NCI-H510A treated with DMSO at 0.1 percent for 48 hours (cell line): ENCODE measurements around the gene DARS1.

Source experiments
- DNase-seq: peaks from one replicate; lab custom pipeline; 2025; lab: John Stamatoyannopoulos, UW

The DARS1 gene

GRCh38 chr2:136015699-136016098, 30.3 kb upstream of the DARS1 start:
- no peak for DNase-seq

- no peak for DNase-seq
Measured at GRCh38 chr2:136014411-136014810, 29.0 kb upstream of the DARS1 start.

- DNase-seq: no peak
Measured at GRCh38 chr2:136013955-136014354, 28.5 kb upstream of the DARS1 start.

DNA sequence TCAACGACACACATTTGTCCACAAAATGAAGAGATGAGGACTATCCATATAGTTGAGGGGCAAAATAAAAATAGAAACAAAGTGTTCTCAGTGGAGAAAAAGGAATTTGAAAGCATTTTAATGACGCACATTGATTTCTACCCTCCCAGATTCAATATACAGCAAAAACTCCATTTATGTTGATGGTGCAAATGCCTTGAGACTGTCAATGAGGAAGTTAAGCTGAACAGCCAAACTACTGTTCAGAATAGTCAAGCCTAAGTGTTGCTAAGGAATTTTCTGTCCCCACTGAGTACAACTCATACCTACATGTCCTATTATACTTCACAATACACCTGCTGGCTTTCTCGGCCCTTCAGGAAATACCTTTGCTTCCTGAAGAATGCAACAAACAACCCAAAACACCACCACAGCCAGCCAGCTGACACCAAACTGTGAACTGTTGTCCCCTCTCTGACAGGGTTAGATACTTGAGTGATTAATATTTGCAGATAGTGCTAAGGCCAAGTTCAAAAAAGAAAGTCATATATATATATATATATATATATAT, 27.8 kb upstream of the DARS1 start:
- no peak for DNase-seq

- no peak for DNase-seq
Measured at GRCh38 chr2:136012315-136012714, 26.9 kb upstream of the DARS1 start.

DNA sequence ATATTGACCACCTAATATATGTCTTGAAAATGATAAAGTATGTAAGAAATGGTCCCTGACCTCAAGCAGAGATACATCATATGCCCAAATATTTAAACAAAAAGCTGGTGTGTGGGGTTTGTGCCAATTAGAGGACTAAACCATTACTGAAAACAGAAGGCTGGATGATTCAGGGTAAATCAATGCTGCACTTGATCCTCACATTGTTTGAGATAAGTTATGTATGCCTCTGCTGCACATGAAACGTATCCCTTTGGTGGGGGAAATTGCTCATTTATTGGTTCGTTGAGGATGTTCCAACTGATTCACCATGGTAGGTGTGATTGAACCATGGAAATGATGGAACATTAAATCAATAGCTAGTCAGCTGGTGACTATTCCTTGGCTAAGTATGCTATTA, 24.7 kb upstream of the DARS1 start:
- DNase-seq: no peak

- DNase-seq: no peak
Measured at GRCh38 chr2:136008205-136008865, 22.9 kb upstream of the DARS1 start.

DNA sequence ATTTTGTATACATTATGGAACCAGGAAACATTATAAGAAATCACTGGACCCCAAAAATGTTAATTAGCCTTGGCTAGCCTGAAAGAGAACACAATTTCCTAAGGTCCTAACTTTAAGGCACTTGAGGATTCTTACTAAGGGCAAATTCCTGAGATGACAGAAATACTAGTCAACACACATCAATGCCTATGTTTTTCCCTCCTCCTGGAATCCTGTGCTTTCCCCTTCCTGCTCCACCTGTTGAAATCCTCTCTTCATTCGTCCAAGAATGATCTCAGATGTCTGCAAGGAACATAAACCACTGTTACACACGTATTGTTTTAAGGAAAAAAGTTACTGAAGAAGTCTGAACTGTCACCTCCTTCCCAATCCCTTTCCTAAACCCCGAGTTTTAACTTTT, 21.2 kb upstream of the DARS1 start:
- no peak for DNase-seq

- no peak for DNase-seq
Measured at GRCh38 chr2:136005462-136006196, 20.2 kb upstream of the DARS1 start.

DNA sequence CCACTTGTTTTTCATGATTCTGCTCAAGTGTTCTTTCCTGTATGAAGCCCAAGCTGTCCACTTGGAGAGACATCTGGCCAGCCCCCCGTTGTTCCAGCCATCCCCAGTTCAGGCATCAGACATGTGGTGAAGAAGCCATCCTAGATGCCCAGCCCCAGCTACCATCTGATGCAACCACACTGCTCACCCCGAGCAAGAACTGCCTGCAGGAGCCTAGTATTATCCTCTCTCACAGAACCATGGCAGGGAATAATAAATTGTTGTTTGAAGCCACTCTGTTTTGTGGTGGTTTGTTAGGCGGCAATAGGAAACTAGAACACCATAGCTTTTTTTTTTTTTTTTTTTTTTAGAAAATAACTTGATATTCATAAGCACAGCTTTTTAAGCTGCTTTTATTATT, 19.5 kb upstream of the DARS1 start:
- no peak for DNase-seq

DNA sequence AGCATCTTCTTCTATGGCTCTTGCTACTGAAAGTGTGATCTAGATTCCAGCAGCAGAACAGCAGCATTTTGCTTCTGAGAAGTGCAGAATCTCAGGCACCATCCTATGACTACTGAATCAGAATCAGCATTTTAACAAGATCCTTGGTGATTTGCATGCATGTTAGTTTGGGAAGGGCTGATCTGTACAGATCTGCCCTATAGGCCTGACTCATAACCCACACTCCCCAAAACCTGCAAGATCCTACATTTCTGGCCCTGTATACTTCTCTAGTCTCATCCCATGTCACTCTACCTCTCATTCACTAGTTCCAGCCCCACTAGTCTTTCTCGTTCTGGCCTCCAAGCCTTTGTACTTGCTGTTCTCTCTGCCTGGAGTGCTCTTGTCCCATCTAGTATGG, 15.7 kb upstream of the DARS1 start:
- DNase-seq: no peak

GRCh38 chr2:136000502-136000901, 15.1 kb upstream of the DARS1 start:
- no peak for DNase-seq

- DNase-seq: no peak
Measured at GRCh38 chr2:135999899-136000298, 14.5 kb upstream of the DARS1 start.

DNA sequence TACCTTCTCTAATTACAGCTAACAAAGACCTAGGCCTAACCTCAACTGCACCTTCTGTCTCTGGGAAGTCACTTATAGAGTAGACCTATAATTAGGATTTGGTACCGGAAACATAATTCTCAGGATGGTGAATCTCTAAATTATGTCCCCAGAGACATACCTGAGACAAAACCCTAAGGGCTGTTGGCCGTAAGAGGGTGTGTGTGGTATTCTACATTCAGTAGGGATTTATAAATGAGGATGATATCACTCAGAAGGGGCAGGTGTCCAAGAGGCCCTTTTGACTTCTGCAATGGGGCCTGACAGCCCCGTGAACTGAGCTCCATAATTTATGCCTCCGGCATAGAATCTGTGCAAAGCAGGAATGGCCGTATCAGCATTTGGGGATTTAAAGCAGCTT, 13.5 kb upstream of the DARS1 start:
- DNase-seq: no peak

DNA sequence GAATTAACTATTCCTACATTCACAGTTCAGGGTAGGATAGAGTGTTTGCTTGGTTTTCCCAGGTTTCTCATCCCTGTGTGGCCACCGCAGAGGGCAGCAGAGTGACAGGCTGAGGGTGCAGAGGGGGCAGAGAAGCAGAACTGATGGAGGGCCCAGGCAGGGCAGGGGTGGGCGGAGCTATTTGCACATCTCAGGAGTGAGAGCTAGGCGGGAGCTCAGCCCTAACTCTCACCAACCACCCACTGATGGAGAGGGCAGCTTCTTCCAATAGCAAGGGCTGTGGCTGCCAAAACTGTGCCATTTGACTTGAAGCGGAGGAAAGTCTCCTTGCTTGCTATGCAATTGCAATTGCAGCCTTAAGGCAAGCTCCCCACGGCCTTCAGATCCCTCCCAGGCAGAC, 12.0 kb upstream of the DARS1 start:
- peak; percentile 55 for DNase-seq

- no peak for DNase-seq
Measured at GRCh38 chr2:135996304-135996703, 10.9 kb upstream of the DARS1 start.

- no peak for DNase-seq
Measured at GRCh38 chr2:135994281-135994680, 8.9 kb upstream of the DARS1 start.

GRCh38 chr2:135993421-135993820, 8.0 kb upstream of the DARS1 start:
- DNase-seq: no peak

DNA sequence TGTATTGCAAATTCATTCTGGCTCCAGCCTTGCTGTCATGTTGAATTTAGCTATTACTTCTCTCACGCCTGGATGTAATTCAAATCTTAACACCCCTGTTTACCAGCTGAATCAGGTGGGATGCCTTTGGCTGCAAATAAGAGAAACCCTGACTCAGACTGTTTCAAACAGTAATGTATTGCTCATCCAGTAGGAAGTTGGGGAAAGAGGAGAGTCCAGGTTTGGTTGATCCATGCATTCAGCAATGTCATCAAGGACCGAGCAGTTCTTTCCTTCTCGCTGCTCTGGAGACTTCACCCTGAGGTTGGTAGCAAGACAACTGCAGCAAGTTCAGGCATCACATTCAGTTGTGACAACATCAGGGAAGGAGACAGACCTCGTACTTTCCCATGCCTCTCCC, 6.4 kb upstream of the DARS1 start:
- DNase-seq: no peak

DNA sequence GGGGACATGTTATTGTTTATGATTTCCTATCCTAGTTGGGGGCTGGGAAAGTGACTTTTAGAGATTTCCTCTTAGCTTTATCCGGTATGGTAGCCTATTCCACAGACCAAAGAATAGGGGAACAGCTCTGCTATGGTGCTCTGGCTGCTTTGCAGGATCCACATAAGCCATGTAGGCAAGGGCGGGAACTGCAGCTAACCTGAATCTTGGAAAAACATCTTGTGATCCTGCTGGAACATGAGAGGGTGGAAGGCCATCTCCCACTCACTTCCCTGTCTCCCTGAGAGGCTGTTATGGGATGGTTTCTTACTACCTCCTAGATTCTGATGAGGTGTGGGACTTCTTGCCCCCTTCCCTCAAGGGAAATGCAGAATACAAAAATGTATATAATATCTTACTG, 2.0 kb upstream of the DARS1 start:
- no peak for DNase-seq

DNA sequence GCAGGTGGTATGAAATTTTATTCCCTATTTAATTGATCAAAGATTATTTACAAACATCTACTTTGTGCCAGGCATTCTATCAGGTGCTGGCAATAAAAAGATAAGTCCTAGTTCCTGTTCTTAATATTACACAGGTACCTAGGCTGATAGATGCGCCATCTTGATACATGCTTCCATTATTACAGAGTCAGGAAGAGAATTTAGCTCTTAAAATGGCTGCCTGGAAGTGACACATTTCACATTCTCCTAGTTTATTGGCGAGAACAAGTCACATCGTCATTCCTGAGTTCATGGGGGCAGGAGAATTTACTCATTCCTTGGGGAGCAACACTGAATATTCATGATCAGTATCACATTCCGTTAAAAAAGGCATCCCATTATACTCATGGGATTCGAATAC, 1.1 kb upstream of the DARS1 start:
- no peak for DNase-seq

DNA sequence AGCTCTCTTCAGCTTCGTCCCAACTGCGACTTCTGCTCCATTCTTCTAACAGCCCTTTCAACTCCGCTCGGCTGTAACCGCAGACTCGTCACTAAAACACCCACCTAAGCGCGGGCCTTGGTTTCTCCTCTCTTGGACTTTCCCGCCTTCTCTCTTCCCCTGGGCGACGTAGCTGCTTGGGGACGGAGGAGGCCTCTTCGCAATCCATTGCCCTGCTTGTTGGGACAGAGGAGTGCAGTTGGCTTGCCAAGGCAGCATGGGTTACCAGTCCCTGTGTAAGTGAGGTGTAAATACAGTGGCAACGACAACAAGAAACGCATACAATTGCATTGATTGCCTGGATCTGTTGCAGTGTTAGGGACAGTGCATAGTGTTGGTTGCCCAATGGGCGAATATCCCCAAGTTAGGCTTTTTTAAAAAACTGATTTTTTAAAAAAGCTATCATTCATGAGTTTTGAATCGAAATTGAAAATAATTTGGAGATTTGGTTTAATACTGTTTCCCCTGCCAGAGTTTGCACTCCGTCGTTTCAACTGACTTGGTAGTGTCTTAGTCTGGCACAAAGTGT, 484 bp upstream of the DARS1 start:
- DNase-seq: no peak
